Glomerular visceral epithelial cell (primary cell): Measurements from ENCODE around the gene SGSM1.

Experiments
- DNase-seq: peaks from one replicate; pipeline ENCODE4 v3.0.0-alpha.2; 2016; ENCODE audit errors: extremely low spot score

SGSM1 gene

GRCh38 chr22:24807284-24807950 lies 1.4 kb downstream of the SGSM1 start:
- no peak for DNase-seq

- no peak for DNase-seq
Observed at GRCh38 chr22:24809331-24809730, 3.3 kb downstream of the SGSM1 start.

GRCh38 chr22:24810043-24810749 lies 4.2 kb downstream of the SGSM1 start:
- no peak for DNase-seq

GRCh38 chr22:24812950-24813775 lies 7.2 kb downstream of the SGSM1 start:
- DNase-seq, result no peak

GRCh38 chr22:24813861-24814770 lies 8.1 kb downstream of the SGSM1 start:
- no peak for DNase-seq

GRCh38 chr22:24816806-24817205 lies 10.8 kb downstream of the SGSM1 start:
- no peak for DNase-seq

GRCh38 chr22:24819487-24819886 lies 13.5 kb downstream of the SGSM1 start:
- no peak for DNase-seq

GRCh38 chr22:24819911-24820461 lies 14.0 kb downstream of the SGSM1 start:
- no peak for DNase-seq

- no peak for DNase-seq
Observed at GRCh38 chr22:24822471-24822870, 16.5 kb downstream of the SGSM1 start.

- no peak for DNase-seq
Observed at GRCh38 chr22:24823787-24824186, 17.8 kb downstream of the SGSM1 start.

GRCh38 chr22:24824250-24824649 lies 18.2 kb downstream of the SGSM1 start:
- DNase-seq, result no peak

- DNase-seq, result no peak
Observed at GRCh38 chr22:24824915-24825314, 18.9 kb downstream of the SGSM1 start.

- DNase-seq, result no peak
Observed at GRCh38 chr22:24826710-24827285, 20.8 kb downstream of the SGSM1 start.

- no peak for DNase-seq
Observed at GRCh38 chr22:24827296-24827695, 21.3 kb downstream of the SGSM1 start.

GRCh38 chr22:24830205-24830979 lies 24.4 kb downstream of the SGSM1 start:
- DNase-seq, result no peak

GRCh38 chr22:24831687-24832086 lies 25.7 kb downstream of the SGSM1 start:
- no peak for DNase-seq

GRCh38 chr22:24833881-24834495 lies 28.0 kb downstream of the SGSM1 start:
- no peak for DNase-seq

- DNase-seq, result no peak
Observed at GRCh38 chr22:24834845-24835570, 29.0 kb downstream of the SGSM1 start.

GRCh38 chr22:24836282-24836681 lies 30.3 kb downstream of the SGSM1 start:
- DNase-seq, result no peak
